HG02642 (cell line): Measurements from ENCODE around the gene TFF3.

Source experiments
- ATAC-seq: cut with Tn5 transposase; IDR thresholded peaks from one replicate; pipeline ENCODE4 v1.9.1; 2021; ENCODE audit warnings: mild to moderate bottlenecking; ENCODE audit not compliant: unreplicated experiment, poor library complexity

The TFF3 gene

DNA sequence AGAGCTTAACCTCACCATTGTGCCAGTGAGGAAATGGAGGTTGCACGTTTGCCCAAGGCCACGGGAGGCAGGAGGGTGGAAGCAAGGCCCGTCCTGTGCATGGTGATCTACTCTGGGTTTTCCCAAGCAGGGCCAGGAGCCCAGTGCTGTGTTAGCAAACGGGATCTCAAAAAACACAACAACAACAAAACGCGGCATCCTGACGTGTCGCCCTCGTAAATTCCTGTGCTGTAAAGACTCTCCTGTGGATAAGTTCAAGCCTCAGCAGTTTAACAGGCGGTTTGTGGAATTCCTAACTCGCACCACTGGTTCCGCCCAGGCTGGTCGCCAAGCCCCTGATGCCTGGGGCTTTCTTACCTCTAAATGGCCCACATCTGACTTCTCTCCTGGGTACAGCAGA, 39.1 kb downstream of the TFF3 start:
- no peak for ATAC-seq

DNA sequence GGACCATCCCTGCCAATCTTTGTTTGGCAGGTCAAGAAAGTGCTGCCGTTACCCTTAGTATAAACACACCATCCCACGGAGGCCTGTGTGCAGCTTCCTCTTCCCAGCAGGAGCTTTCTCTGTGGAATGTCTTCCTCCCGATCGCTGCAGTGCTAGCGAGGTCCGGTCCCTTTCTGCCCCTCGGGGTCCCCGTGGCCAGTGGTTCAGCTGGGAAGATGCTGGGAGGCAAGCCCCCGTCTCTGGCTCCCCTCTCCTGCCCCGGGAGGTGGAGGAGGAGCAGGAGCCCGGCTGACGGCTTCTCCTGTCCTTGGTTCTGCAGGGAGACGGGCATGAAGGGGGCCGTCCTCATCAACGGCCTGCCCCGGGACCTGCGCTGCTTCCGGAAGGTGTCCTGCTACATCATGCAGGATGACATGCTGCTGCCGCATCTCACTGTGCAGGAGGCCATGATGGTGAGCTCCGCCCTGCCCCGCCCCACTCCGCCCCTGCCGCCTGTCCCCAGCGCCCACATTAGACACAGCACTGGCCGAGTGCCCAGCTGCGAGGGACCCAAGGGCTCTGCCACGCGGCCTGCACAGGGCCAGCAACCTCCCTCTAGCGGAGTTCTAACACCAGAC, 42.1 kb downstream of the TFF3 start:
- ATAC-seq = no peak

DNA sequence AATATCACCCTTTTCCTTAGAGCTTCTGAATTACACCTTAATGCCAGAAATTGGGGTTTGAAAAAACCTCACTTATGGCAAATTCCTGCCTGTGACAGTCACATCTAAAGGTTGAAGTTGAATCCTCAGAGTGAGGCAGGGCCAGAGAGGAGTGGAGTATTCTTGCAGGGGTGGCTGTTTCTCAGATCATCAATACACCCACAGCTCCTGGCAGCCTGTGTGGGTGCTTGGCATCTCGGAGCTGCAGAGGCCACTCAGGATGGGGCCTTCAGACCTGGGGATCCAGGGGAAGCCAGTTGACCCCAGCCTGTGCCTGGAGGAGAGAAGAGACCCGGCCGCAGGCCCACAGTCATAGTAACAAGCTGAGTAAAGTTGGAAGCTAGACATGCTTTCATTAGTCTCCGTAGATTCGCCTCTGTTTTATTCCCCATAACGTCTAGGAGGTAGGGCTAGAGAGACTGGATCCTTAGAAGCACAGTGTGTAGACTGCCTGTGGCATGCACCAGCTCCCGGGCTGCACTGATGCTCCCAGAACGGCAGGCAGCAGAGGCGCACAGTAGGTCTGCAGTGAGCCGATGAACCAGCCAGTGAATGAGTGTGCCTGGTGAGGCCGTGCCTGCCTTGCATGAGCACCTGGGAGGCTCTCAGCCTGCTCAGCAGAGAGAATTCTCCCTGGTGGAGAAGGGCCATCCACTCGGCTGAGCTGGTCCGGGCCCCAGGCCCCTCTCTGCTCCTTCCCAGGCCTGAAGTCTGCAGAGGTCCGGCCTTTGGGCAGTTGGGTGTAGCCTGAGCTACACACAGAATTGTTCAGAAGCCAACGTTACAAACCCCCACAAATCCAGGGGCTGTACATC, 42.9 kb downstream of the TFF3 start:
- no peak for ATAC-seq

DNA sequence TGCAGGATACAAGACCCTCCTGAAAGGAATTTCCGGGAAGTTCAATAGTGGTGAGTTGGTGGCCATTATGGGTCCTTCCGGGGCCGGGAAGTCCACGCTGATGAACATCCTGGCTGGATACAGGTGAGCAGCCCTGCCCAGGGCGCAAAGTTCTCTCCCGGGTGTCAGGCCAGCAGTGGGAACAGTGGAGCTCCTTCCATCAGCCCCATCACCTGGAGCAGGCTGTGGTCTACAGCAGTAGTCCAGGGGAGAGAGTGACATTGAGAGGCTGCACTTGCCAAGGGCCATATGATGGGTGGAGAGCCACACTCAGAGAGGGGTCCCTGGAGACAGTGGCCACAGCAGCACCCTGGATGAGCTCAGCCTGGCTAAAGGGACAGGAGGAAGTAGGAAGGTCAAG, 44.1 kb downstream of the TFF3 start:
- ATAC-seq = no peak

DNA sequence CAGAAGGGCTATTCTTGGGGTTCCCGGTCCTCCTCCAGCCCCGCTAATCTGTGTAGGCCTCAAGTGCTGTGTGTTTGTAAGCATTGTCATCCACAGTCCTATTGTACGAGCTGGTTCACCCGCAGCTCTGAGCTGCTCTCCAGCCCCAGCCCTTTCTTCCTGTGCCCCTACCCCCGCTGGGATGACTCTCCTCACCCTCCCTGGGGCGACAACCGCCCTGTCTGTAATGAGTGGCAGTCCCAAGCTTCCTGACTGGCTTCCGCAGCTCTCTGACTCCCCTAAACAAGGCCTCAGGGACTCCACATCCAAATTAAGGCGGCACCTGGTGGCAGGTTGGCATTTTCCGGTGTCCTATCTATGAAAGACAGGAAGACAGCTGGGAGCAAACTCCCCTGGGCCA, 45.8 kb downstream of the TFF3 start:
- ATAC-seq = no peak

GRCh38 chr21:42266971-42267556, 48.1 kb downstream of the TFF3 start:
- ATAC-seq = no peak

- ATAC-seq = no peak
These were observed 49.9 kb downstream of the TFF3 start for GRCh38 chr21:42265231-42265812.

DNA sequence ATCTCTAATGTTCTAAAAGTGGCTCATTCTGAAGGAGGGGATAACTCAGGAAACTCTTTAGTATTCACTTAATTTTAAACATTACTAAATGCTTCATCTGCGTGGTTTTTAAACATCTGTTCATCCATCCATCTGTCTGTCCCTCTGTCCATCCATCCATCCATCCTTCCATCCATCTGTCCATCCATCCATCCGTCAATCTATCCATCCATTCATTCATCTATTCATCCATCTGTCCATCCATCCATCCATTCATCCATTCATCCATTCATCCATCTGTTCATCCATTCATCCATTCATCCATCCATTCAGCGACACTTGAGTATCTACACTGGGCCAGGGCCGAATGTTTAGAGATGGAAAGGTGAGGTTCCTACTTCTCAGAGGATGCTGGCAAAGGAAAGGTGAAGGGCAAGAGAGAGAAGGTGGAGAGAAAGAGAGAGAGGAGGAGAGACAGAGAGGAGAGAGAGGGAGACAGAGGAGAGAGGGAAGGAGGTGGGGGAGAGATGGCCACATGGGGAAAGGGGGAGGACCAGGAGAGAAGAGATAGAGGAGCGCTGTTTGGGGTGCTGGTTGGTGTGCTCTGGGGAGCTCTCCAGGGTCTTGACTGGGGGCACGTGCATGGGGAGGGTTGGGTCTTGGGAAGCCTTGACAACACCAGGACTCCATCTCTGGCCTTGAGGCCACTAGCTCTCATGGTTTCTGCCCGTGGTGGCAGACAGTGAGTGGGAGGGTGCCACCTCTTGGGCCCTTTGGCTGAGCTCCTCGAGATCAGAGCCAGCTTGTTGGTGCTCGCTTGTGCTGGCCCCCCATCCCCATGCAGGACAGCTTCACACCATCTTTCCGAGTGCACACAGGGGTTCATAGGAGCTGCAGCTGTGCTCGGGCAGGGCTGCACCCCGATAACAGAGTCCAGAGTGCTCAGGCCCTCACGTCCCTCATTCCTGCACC, 50.7 kb downstream of the TFF3 start:
- no peak for ATAC-seq

- no peak for ATAC-seq
These were observed 51.5 kb downstream of the TFF3 start for GRCh38 chr21:42263591-42264131.

DNA sequence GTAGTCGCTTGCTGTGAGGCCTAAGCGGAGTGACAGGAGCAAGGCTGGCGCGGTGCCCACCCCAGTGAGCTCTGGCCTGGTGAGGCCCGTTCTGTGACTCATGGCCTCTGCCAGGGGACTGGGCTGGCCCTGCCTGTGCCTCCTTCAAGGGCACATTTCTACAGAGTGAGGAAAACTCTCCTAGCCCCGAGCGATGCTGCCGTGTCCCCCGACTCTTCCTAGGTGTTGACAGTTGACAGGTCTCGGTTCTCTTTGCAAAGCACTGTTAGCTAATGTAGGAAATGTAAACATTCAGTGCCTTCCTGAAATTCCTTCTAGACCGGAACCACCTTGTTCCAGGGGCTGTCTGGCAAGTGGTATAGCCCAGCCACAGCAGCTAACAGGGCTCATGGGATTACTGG, 52.4 kb downstream of the TFF3 start:
- ATAC-seq = no peak

GRCh38 chr21:42261829-42262200, 53.4 kb downstream of the TFF3 start:
- ATAC-seq = no peak
